ENCODE data around the gene EIF1AX.
"Not testable (repeated sequence)": the region's sequence is repeated elsewhere in the genome, so short reads cannot be mapped to it uniquely, and the experiment has no call there.

EIF1AX gene

GRCh38 chrX:20129547-20129946 is 12.1 kb downstream of the EIF1AX start:
- DNase-seq (ENCODE audit: low read depth), result no peak

GRCh38 chrX:20128670-20129069 is 13.0 kb downstream of the EIF1AX start:
- no peak for TF ChIP-seq CTCF (IDR thresholded peaks at IDR 0.05; ENCODE audit: insufficient read depth, low read depth, low read length, missing control alignments)
- no peak for DNase-seq (ENCODE audit: low read depth)
- no peak overlapping the region for H3K4me3 ChIP-seq (ENCODE audit: low read length)

More at GRCh38 chrX:20129547-20129946, 12.1 kb downstream of the EIF1AX start:
- TF ChIP-seq CTCF (IDR thresholded peaks at IDR 0.05; ENCODE audit: insufficient read depth, low read depth, low read length, missing control alignments), result no peak
- no peak overlapping the region for H3K4me3 ChIP-seq (ENCODE audit: low read length)

GRCh38 chrX:20127440-20127839 is 14.2 kb downstream of the EIF1AX start:
- not testable (repeated sequence) for DNase-seq (ENCODE audit: low read depth); H3K4me3 ChIP-seq (ENCODE audit: low read length)
- peak; percentile 7 for TF ChIP-seq CTCF (IDR thresholded peaks at IDR 0.05; ENCODE audit: insufficient read depth, low read depth, low read length, missing control alignments)

GRCh38 chrX:20126833-20127232 is 14.8 kb downstream of the EIF1AX start:
- H3K4me3 ChIP-seq (ENCODE audit: low read length); DNase-seq (ENCODE audit: low read depth): not testable (repeated sequence)

GRCh38 chrX:20124964-20125363 is 16.7 kb downstream of the EIF1AX start:
- H3K4me3 ChIP-seq (ENCODE audit: low read length), result no peak overlapping the region
- TF ChIP-seq CTCF (IDR thresholded peaks at IDR 0.05; ENCODE audit: insufficient read depth, low read depth, low read length, missing control alignments), result no peak
- no peak for DNase-seq (ENCODE audit: low read depth)

- no peak for TF ChIP-seq CTCF (IDR thresholded peaks at IDR 0.05; ENCODE audit: insufficient read depth, low read depth, low read length, missing control alignments)
- peak; percentile 54 for DNase-seq (ENCODE audit: low read depth)
- H3K4me3 ChIP-seq (ENCODE audit: low read length), result no peak overlapping the region
Observed at GRCh38 chrX:20118065-20118824, 23.4 kb downstream of the EIF1AX start.

GRCh38 chrX:20116577-20117240 is 24.9 kb downstream of the EIF1AX start, which contains the start of gene MAP7D2:
MAP7D2 (minus strand) TSS chrX:20116907; CDS start chrX:20116879, 28 bp downstream.
- TF ChIP-seq CTCF (IDR thresholded peaks at IDR 0.05; ENCODE audit: insufficient read depth, low read depth, low read length, missing control alignments), result no peak
- peak within 1 kb of the TSS; percentile 35 for H3K4me3 ChIP-seq (ENCODE audit: low read length)
- no peak for DNase-seq (ENCODE audit: low read depth)

All from epithelial cell of esophagus (primary cell).